ENCODE data around the gene CNDP2.
"Not testable (repeated sequence)": the region's sequence is repeated elsewhere in the genome, so short reads cannot be mapped to it uniquely, and the experiment has no call there.

The CNDP2 gene

GRCh38 chr18:74473976-74474640 lies 22.1 kb upstream of the CNDP2 start:
- FAIRE-seq, result no peak

- no peak for FAIRE-seq
Observed at GRCh38 chr18:74476140-74476539, 20.0 kb upstream of the CNDP2 start.

- no peak for FAIRE-seq
Observed at GRCh38 chr18:74477771-74478170, 18.4 kb upstream of the CNDP2 start.

GRCh38 chr18:74478316-74478715 lies 17.8 kb upstream of the CNDP2 start:
- no peak for FAIRE-seq

GRCh38 chr18:74478880-74479279 lies 17.3 kb upstream of the CNDP2 start:
- no peak for FAIRE-seq

- no peak for FAIRE-seq
Observed at GRCh38 chr18:74479486-74480148, 16.5 kb upstream of the CNDP2 start.

- FAIRE-seq, result no peak
Observed at GRCh38 chr18:74480149-74480651, 16.0 kb upstream of the CNDP2 start.

GRCh38 chr18:74482697-74483096 lies 13.5 kb upstream of the CNDP2 start:
- FAIRE-seq, result no peak

GRCh38 chr18:74486119-74486849 lies 9.9 kb upstream of the CNDP2 start:
- FAIRE-seq, result no peak

- no peak for FAIRE-seq
Observed at GRCh38 chr18:74488354-74488753, 7.8 kb upstream of the CNDP2 start.

- no peak for FAIRE-seq
Observed at GRCh38 chr18:74488864-74489263, 7.3 kb upstream of the CNDP2 start.

- FAIRE-seq, result no peak
Observed at GRCh38 chr18:74489676-74490075, 6.5 kb upstream of the CNDP2 start.

GRCh38 chr18:74492259-74492658 lies 3.9 kb upstream of the CNDP2 start:
- FAIRE-seq, result no peak

GRCh38 chr18:74493689-74494088 lies 2.5 kb upstream of the CNDP2 start:
- FAIRE-seq, result no peak

GRCh38 chr18:74494514-74494913 lies 1.6 kb upstream of the CNDP2 start:
- FAIRE-seq, result no peak

- no peak for FAIRE-seq
Observed at GRCh38 chr18:74496508-74497323, 553 bp downstream of the CNDP2 start.

- FAIRE-seq, result no peak
Observed at GRCh38 chr18:74497324-74497676, 1.1 kb downstream of the CNDP2 start.

GRCh38 chr18:74497778-74498177 lies 1.6 kb downstream of the CNDP2 start:
- no peak for FAIRE-seq

- FAIRE-seq, result no peak
Observed at GRCh38 chr18:74498712-74499627, 2.8 kb downstream of the CNDP2 start.

- no peak for FAIRE-seq
Observed at GRCh38 chr18:74499633-74500032, 3.5 kb downstream of the CNDP2 start.

- no peak for FAIRE-seq
Observed at GRCh38 chr18:74500372-74500771, 4.2 kb downstream of the CNDP2 start.

- FAIRE-seq, result not testable (repeated sequence)
Observed at GRCh38 chr18:74500774-74501173, 4.6 kb downstream of the CNDP2 start.
